ENCODE measurements around the gene FMN2. TPM values are rescaled to one million over a fixed set of nuclear protein-coding genes. Genes with fewer than 3 reads are reported as not detected.

The FMN2 gene
- total RNA-seq, 1 donor from 2014 or later: 1.7 TPM

DNA sequence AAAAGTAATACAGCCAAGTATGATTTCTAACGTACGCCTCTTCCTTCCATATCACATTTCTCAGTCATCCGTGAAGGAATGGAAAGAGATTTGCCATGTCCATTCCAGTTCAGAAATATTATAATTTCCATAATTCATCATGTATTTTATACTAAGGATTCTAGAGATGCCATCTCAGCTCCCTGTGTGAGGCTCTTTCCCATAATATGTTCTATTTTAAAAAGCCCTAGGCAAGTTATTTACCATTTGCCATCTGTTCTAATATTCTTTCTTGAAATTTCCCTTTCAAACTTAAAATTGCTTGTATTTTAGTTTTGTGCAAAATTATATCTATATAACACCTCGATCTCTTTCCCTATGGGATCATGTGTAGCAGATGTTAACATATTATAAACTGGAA lies 106.7 kb downstream of the FMN2 start:
- Mint-ChIP-seq H3K27ac (no peak overlapping the region), H3K27me3 (ENCODE audit: insufficient read depth, low read depth) (peaks cover 3% of the 10 kb centered on the region), H3K9me3 (peaks cover 12% of the 10 kb centered on the region), H3K4me1 (no peaks in the 10 kb centered on the region), H3K4me3 (no peak overlapping the region), H3K36me3 (peaks cover 11% of the 10 kb centered on the region)
- no peaks in the 10 kb centered on the region for H3K9me3 ChIP-seq (ENCODE audit: low read depth)
- H2AFZ ChIP-seq (replicated peaks): no peak overlapping the region
- no peaks in the 10 kb centered on the region for H3F3A ChIP-seq (ENCODE audit: low read depth)
- H3K4me1 ChIP-seq: no peaks in the 10 kb centered on the region
- no peaks in the 10 kb centered on the region for H4K20me1 ChIP-seq (ENCODE audit: low read depth)
- H3K9ac ChIP-seq: no peak overlapping the region
- H3K79me2 ChIP-seq (ENCODE audit: low read depth): no peaks in the 10 kb centered on the region
- DNase-seq (ENCODE audit: low spot score): no peak
- no peak overlapping the region for H3K27ac ChIP-seq
- H3K4me2 ChIP-seq: no peak overlapping the region
- H3K27me3 ChIP-seq: no peaks in the 10 kb centered on the region
- no peak overlapping the region for H3K4me3 ChIP-seq
- TF ChIP-seq EZH2phosphoT487 (IDR thresholded peaks at IDR 0.05): no peak
- TF ChIP-seq EZH2 (IDR thresholded peaks at IDR 0.05): no peak
- TF ChIP-seq, protein P1, sequence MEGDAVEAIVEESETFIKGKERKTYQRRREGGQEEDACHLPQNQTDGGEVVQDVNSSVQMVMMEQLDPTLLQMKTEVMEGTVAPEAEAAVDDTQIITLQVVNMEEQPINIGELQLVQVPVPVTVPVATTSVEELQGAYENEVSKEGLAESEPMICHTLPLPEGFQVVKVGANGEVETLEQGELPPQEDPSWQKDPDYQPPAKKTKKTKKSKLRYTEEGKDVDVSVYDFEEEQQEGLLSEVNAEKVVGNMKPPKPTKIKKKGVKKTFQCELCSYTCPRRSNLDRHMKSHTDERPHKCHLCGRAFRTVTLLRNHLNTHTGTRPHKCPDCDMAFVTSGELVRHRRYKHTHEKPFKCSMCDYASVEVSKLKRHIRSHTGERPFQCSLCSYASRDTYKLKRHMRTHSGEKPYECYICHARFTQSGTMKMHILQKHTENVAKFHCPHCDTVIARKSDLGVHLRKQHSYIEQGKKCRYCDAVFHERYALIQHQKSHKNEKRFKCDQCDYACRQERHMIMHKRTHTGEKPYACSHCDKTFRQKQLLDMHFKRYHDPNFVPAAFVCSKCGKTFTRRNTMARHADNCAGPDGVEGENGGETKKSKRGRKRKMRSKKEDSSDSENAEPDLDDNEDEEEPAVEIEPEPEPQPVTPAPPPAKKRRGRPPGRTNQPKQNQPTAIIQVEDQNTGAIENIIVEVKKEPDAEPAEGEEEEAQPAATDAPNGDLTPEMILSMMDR (IDR thresholded peaks at IDR 0.05): no peak
- no peaks in the 10 kb centered on the region for H3K36me3 ChIP-seq

DNA sequence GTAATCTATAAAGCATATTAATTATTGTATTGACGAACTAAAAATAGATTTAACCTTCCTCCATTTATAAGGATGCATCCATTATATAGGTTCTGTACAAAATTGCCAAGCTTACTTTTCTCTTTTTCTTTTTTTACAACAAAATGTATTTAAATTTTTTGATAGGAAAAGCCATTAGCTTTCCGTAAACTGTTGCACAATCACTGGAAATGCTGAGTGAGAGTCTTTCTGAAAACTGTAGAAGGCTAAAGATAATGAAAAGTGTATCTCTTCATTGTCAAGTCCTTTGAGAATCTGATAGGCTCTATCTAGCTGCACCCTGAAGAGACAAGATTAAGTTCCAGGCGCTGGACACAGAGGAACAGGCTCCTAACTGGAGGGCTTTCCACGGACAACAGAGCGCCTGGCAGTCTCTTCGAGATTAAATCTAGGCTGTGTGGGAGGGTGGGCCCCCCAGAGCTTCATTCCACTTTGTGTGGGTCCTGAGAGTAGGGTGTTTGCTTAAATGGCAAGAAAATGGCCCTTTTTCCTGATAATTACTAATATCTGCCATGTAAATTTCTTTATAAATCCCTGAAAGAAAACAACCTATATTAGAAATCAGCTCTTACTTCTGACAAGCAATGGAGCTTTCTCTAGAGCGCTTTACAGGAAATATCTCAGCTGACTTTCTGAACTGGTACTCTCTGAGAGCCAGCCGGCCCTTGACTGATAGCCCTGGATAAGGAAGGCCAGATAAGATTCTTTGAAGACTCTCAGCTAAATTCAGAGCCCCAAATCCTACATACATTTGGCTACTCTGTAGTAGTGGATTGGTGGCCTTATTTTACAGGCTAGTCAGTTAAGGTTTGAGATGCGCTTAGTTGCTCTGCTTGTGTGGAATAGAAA lies 108.3 kb downstream of the FMN2 start:
- TF ChIP-seq EZH2 (IDR thresholded peaks at IDR 0.05) (no peak), EZH2phosphoT487 (IDR thresholded peaks at IDR 0.05) (no peak)
- TF ChIP-seq, protein P1 (IDR thresholded peaks at IDR 0.05): no peak
- no peaks in the 10 kb centered on the region for H3F3A ChIP-seq (ENCODE audit: low read depth)
- H3K4me2 ChIP-seq: no peak overlapping the region
- Mint-ChIP-seq H3K27me3 (ENCODE audit: insufficient read depth, low read depth) (no peaks in the 10 kb centered on the region), H3K36me3 (peaks cover 11% of the 10 kb centered on the region), H3K4me1 (no peaks in the 10 kb centered on the region), H3K27ac (no peak overlapping the region), H3K4me3 (no peak overlapping the region), H3K9me3 (peaks cover 12% of the 10 kb centered on the region)
- H3K27me3 ChIP-seq: no peaks in the 10 kb centered on the region
- H3K4me3 ChIP-seq: no peak overlapping the region
- no peak overlapping the region for H2AFZ ChIP-seq (replicated peaks)
- H4K20me1 ChIP-seq (ENCODE audit: low read depth): no peaks in the 10 kb centered on the region
- no peaks in the 10 kb centered on the region for H3K9me3 ChIP-seq (ENCODE audit: low read depth)
- H3K9ac ChIP-seq: no peak overlapping the region
- H3K4me1 ChIP-seq: no peaks in the 10 kb centered on the region
- DNase-seq (ENCODE audit: low spot score): no peak
- H3K36me3 ChIP-seq: no peaks in the 10 kb centered on the region
- H3K27ac ChIP-seq: no peak overlapping the region
- H3K79me2 ChIP-seq (ENCODE audit: low read depth): no peaks in the 10 kb centered on the region

- no peaks in the 10 kb centered on the region for H3K9me3 ChIP-seq (ENCODE audit: low read depth)
- H3F3A ChIP-seq (ENCODE audit: low read depth): no peaks in the 10 kb centered on the region
- H3K4me1 ChIP-seq: no peaks in the 10 kb centered on the region
- no peak overlapping the region for H3K27ac ChIP-seq
- H3K36me3 ChIP-seq: no peaks in the 10 kb centered on the region
- H3K79me2 ChIP-seq (ENCODE audit: low read depth): no peaks in the 10 kb centered on the region
- no peak overlapping the region for H3K4me2 ChIP-seq
- TF ChIP-seq EZH2 (IDR thresholded peaks at IDR 0.05): no peak
- TF ChIP-seq, protein P1 (IDR thresholded peaks at IDR 0.05): no peak
- TF ChIP-seq EZH2phosphoT487 (IDR thresholded peaks at IDR 0.05): no peak
- Mint-ChIP-seq H3K4me3 (no peak overlapping the region), H3K27me3 (ENCODE audit: insufficient read depth, low read depth) (no peaks in the 10 kb centered on the region), H3K27ac (no peak overlapping the region), H3K36me3 (peaks cover 13% of the 10 kb centered on the region), H3K9me3 (peaks cover 10% of the 10 kb centered on the region), H3K4me1 (no peaks in the 10 kb centered on the region)
- DNase-seq (ENCODE audit: low spot score): no peak
- no peaks in the 10 kb centered on the region for H3K27me3 ChIP-seq
- no peak overlapping the region for H2AFZ ChIP-seq (replicated peaks)
- no peak overlapping the region for H3K4me3 ChIP-seq
- H3K9ac ChIP-seq: no peak overlapping the region
- H4K20me1 ChIP-seq (ENCODE audit: low read depth): no peaks in the 10 kb centered on the region
These were observed 110.2 kb downstream of the FMN2 start for GRCh38 chr1:240201931-240202330.
